Activated CD4-positive, alpha-beta T cell treated with anti-CD3 and anti-CD28 coated beads, Interleukin-10, Interleukin-2, amounts not matched to agents 100 ng/mL and 50 ng/mL, durations not matched to agents 16 hours and 8 hours (primary cell): ENCODE measurements around the gene IRF2BP2.
"Not testable (repeated sequence)": the region's sequence is repeated elsewhere in the genome, so short reads cannot be mapped to it uniquely, and the experiment has no call there.

ENCODE experiments used
- DNase-seq: peaks from one replicate; pipeline ENCODE4 v3.0.0-alpha.2; 2020

IRF2BP2 gene

DNA sequence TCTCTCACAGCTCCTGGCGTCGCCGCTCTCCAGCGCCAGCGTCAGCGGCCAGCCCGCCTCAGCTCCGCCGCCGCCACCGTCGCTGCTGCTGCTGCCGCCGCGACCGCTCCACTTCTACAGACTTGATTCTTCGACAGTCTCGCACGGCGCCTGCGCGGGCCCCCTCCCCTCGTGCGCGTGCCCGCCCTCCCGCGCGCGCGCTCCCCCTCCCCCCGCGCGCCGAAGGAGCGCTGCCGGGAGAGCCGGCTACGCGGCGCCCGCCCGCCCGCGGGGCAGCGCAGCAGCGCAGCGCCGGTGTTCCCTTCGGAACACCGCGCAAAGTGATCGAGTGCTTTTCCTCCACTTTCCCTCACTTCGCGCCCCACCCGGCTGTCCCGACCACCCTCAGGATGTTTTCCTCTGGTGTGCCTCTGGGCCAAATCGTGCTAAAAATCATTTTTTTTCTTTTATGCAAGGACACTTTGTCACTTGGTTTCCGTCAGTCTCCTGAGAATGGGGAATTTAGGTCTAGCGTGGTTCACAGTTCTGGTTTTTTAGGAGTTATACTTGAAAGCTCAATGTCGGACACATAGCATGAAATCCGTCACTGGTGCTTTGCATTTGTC is at the start of gene IRF2BP2:
TSS of gene IRF2BP2 (minus strand) at position 118 of the 605 bp plus-strand sequence. CDS start 684 bp downstream, outside the sequence.
- DNase-seq, result peak; percentile 89

DNA sequence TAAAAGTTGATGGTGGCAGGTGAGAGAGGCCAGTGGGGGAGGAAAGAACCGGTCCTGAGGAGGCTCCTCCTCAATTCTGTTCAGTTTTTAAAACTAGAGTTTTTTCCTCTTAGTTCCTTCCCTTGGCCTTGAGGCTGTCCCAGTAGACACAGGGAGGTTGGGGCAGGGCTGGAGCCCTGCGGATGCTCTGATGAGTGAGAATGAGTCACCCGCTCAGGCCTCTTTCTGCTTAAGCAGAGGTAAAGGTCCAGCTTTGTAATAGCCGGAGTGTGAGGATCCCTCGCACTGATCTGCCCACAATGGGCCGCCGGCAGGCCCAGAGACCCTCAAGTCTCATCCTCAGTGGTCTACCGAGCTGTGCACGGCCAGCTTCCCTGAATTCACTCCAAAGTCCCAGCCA is 49.6 kb upstream of the IRF2BP2 start:
- DNase-seq, result no peak

DNA sequence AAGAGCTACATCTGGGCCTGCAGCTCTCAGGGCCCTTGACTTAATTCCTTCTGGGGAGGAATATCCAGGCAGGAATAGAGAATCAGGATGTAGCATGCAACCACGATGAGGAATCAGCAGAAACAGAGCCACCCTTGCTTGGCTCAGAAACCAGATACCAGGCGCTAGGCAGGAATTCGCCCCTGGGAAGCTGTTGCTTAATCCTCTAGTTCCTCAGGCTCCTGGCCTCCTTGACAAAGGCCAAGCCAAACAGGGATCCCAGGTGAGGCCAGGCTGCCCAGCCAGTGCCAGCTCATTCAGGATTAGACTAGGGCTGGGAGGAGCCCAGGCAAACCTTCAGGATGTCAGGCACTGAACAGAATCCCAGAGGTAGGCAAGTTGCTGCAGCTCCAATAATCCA is 48.2 kb upstream of the IRF2BP2 start:
- DNase-seq, result no peak

DNA sequence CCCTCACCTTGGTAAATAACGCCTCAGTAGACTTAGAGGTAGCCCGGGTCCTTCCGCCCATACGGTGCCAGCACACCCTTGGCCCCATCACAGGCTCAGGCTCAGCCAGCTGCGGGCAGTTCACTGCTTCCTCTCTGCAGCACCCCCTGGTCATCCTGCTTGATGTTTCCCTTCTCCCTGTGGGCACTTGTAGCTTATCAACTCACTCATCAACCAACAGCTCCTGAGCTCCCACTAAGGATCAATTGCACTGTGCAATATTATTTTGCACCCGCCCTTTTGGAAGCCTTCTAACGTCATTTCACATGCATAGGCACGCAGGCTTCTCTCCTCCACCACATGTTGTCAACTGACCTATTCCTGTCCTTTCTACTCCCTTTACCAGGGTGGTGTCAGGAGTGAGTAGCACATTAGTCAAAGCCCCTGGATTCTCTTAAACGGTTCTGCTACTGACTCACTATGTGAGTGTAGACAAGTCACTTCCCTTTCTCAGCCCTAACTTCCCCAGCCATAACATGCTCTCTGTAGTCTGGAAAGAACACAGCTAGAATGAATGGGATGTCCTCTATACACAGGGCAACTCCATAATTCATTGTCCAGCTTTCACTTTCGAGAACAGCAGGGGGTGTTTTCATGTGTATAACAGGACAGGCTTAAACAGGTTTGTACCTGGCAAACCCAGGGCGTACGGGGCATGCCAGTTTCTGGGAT is 47.1 kb upstream of the IRF2BP2 start:
- DNase-seq, result peak; percentile 37

DNA sequence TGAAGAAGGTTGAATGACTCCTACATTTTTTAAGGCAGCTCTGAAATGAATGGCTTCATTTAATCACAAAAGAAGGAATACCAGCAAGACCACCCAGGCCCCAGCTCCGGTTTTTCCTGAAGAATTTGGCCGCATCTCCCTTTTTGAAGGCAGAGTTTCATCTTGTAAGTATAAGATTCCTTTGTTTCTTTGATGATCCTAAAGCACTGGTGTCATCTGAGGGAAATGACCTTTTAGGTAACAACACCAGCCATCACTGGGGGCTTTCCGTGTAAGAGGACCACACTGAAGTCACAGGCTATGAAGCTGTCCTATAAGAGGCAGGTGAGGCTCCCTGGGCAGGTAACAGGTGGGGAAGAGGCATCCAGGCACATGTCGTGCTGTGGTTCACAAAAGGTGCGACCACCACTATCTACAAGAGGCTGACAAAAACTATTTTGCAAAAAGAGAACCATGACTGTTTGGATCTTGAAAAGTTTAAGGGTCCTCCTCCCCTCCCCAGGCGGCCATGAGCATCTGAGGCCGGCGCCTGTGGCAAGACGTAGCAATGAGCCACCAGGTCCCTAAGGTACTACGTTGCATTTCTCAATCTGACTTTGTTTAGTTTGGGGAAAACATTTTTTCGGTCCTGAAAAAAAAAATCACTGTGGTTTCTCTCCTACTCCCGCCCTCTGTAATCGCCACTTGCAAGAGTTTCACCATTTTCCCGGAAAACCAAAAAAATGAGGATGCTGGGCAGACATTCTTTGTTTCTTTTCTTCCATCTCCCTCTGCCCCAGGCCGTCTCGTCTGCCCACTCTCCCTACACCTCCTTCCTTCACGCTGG is 46.3 kb upstream of the IRF2BP2 start:
- no peak for DNase-seq

DNA sequence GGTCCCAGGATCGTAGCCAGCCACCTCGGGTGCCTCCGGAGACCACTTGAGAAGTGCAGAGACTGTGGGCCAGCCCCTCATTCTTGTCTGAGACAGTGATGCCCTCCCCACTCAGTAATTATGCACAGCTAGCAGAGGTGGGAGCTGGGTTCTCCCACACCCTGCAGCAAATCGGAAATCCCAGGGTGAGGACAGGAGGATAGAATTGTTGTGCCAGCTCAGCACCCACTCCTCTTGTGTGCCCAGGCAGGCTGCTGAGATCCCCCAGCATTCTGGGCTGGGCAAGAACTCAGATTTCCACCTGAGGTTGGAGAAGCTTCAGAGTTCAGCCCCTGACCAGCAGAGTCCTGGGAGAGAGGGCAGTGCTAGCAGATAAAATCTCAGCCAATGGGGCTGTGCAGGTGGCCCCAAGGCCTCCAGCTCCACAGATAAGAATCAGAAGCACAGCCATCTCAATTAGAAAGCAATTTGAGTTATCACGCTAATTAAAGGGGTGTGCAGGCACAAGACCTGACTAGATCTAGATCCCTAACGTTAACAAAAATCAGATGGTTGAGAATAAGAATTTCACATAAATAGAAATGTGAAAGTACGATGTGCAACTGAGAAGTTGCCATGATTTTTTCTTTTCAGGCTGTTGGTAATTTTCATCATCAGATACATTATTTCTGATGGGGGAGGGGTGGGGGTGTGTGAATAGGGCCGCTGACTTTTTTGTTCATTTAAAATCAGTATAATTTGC is 45.5 kb upstream of the IRF2BP2 start:
- DNase-seq, result no peak

DNA sequence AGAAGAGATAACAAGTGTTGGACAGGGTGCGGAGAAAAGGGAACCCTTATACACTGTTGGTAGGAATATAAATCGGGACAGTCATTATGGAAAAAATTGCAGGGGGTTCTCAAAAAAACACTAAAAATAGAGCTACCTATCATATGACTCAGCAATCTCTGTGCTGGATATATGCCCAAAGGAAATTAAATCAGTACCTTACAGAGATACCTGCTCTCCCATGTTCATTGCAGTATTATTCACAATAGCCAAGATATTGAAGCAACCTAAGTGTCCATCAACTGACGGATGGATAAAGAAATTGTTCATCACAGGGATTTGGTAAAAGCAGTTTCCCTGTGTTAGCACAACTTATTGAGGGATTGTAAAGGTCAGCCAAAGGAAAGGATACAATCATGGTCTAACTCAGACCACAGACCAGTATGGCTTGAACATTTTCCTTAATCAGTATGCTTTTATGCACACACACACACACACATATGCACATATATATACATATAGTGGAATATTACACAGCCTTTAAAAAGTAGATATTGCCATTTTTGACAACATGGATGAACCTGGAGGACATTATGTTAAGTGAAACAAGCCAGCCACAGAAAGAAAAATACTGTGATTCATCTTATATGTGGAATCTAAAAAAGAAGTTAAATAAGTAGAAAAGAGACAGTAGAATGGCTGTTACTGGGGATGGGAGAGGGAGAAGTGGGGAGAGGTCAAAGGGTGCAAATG is 44.2 kb upstream of the IRF2BP2 start:
- no peak for DNase-seq

DNA sequence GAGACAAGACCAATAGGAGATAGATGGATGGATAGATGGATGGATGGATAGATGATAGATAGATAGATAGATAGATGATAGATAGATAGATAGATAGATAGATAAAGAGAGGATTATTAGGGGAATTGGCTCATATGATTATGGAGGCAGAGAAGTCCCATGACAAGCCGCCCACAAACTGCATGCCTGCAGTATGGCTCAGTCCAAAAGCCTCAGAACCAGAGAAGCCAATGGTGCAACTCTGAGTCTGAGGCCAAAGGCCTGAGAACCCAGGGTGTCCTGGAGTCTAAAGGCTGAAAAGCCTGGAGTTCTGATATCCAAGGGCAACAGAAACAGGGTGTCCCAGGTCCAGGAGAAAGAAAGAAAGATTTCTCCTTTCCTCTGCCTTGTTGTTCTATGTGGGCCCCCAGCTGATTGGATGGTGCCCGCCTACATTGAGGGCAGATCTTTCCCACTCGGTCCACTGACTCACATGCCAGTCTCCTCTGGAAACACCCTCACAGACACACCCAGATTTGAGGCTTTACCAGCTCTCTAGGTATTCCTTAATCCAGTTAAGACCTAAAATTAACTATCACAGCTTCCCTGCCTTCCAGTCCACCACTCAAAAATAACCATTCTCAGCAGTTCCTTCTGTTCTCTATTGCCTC is 39.6 kb upstream of the IRF2BP2 start:
- DNase-seq, result no peak

DNA sequence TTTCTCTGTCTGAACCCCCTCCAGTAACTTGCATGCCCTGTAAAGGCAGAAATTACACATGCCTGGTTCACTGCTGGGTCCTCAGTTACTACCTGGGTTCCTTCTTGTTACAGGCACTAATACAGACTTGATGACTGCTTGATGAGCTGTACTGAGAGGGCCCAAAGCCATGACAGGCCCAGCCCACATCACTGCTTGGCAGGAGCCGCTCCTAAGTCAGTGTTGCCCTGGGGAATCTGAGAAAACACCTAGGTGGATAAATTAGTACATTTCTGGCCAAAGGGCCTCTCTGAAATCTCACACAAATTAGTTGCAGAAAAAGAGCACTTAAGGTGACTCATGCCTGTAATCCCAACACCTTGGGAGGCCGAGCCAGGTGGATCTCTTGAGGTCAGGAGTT is 37.8 kb upstream of the IRF2BP2 start:
- DNase-seq, result no peak

DNA sequence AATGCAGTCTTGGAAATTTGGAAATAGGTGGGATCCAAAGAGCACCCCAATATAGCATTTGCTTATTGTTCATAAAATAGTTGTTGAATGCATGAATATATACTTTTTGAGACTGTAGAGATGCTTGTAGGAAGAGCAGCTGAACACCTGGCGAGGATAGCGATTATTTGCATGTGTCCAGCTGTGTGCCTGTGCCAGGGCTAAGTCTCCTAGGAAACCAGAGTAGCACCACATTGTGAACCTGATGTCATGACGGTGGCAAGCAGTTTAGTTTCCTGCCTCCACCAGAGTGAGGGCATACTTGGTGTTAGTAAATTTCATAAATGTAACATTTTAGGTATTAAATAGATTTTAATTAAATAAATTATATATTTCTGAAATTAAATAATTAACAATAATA is 37.3 kb upstream of the IRF2BP2 start:
- DNase-seq, result no peak

DNA sequence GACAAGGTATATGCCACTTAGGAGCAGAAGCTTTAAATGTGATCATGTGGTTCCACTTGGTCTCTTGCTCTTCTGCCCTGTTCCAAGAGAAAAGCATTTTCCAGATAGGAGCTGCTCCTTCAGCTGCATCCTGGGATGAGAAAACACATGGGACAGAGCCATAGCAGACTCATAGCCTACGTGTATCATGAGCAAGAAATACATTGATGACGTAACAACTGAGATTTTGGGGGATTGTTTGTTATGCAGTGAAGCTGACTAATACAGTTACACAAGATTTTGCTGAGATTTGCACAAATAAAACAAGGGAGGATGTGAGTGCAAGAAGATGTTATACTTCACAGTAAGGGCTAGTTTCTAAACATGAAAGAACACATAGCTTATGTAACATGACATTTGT is 36.0 kb upstream of the IRF2BP2 start:
- DNase-seq, result no peak

DNA sequence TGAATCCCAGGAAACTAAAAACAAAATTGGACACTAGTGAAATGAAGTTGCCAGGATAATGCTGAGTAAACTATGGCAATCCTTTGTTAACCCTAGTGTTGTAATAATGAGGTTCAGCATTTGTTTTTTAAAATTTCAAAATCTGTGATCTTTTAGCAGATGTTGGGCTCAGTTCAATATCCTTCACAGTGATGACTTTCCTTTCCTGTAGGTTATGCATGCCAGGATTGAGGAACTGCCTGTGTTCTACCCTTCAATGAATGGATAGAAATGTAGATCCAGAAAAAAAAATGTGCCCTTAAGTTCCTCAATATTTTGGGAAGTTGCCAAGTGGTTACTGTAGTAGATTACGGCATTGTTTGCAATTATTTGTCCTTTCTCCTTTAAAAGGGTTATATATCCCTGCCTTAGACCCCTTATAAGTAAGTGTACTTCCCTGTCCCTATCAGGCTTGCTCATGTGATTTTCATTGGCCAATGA is 35.5 kb upstream of the IRF2BP2 start:
- DNase-seq, result no peak

DNA sequence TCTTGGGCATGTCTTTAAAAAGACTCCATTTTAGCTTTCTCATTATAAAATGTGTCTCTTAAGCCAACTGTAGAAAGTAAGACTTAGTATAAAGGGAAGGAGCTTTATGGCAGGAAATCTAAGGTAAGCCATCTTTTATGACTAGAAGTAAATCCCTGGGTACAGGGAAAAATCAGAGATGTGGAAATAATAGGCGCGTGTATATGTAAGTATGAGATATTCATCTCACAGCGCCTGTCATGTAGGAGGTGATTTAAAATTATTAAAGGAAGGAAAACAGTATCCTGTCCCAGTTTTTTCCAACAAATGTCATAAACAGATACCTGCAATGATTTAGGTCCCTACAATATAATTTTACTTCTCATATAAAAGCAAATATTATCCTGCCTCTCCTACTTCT is 35.0 kb upstream of the IRF2BP2 start:
- no peak for DNase-seq

DNA sequence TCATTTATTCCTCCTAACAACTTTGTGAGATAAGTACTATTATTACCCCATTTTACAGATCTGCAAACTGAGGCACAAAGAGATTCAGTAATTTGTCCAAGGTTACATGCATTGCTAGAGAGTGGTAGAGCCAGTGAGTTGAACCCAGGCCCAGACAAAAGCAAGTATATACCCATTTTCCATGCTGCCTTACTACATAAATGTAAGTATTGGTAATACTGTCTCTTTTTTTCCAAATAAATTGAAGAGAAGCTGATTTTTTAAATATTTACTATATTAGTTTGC is 33.8 kb upstream of the IRF2BP2 start:
- DNase-seq, result no peak

DNA sequence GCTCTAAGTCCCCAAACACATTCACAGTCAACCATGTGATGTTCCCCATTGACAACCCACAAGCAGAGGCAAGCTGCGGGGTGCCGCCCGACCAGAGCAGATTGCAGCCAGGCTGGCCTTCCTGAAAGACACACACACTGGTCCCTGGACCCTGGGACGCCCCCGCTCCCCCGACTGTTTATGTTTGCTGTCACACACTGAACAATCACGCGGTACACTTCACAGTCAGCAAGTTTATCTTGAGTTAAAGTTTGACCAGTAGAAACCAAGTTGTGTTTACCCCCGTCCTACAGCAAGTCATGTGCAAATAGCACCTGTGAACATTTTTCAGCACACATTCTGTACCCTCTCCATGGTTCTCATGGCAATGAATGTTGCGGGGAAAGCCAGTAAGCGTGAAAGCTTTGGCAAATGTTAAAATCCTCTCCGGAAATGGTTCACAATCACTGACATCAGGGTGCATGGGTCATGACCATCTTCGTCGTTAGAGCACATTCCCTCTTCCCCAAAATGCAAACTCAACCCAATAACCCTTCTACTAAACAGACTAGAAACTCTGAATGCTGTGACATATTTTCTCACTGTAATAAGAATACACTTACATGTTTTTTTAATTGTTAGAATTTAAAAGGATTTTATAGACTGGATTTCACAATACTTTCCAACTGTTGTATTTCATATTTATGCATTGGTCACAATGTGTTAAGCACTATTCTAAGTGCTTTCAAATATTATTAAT is 33.3 kb upstream of the IRF2BP2 start:
- no peak for DNase-seq

DNA sequence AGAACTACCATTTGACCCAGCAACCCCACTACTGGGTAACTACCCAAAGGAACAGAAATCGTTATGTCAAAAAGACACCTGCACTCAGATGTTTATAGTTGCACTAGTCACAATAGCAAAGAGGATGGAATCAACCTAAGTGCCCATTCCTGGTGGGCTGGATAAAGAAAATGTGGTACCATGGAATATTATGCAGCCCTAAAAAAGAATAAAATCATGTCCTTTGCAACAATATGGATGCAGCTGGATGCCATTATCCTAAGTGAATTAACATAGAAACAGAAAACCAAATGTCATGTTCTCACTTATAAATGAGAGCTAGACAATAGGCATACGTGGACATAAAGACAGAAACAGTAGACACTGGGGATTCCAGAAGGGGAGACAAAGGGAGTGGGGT is 32.5 kb upstream of the IRF2BP2 start:
- no peak for DNase-seq

DNA sequence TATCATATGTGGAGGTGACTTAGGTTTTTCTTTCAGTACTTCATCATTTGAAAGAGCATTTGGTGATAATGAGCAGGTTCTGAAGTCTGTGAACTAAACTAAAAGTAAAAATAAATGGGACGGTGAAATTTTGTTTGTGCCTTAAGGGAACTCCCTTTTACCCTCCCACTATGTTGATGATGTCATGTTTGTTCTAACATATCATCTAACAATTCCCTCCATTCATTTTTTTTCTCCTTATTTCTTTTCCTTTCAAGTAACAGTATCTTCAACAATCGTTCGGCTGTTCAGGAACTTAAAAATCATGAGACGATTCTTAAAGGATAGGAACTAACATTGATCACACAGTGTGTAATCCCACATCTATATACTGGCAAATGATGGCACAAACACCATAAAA is 30.0 kb upstream of the IRF2BP2 start:
- DNase-seq, result no peak

DNA sequence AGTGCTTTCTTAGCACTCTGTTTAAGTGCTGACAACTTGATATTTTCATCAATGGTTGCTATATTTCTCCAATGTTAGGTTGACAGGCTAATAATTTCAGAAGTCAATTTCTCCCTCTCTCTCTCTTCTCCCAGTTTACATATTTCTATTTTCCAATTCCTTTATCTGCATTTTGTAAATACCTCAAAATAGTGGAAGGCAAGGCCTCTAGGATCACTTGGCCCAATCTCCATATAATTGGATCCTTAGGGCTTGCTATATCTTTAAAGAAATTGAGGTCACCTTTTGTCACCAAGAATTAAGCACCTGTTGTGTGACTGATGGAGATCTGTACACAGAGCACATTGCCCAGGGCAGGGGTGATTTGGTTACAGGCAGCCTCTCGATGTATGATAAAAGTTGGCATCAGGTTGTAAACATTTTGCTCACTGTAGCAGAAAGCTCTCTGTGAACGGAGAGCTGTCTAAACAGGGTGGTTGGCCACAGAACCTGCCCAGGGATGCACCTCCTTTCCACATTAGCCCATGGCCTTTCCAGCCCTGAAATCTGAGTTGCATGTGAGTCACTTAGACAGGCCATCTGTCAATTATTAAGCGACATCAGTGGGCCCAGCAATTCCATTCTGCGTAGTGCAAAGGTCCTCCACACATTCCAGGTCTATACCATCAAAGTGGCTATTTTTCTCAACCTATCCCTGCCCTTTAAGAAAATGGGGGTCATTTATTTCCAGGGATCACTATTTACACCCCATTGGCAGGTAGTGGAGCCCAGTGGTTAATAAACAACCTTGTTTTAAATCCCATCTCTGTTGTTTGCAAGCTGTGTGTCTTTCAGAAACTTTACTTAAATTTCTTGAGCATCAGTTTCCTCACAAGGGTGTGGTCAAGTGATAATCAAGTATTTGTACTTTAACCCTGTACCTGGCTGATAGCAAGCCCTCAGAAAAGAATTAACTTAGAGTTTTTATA is 29.1 kb upstream of the IRF2BP2 start:
- no peak for DNase-seq

DNA sequence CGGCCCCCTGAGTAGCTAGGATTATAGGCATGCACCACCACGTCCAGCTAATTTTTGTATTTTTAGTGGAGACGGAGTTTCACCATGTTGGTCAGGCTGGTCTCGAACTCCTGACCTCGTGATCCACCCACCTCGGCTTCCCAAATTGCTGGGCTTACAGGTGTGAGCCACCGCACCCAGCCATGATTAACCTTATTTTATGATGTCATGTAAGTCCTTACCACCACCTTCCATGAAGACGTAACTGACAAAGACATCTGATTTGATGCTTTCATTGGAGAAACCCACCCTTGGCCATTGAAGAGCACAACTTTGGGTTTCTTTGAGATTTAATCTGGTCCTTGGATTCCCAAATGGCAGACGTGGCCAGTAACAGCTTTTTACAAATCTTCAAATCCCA is 24.9 kb upstream of the IRF2BP2 start:
- not testable (repeated sequence) for DNase-seq

DNA sequence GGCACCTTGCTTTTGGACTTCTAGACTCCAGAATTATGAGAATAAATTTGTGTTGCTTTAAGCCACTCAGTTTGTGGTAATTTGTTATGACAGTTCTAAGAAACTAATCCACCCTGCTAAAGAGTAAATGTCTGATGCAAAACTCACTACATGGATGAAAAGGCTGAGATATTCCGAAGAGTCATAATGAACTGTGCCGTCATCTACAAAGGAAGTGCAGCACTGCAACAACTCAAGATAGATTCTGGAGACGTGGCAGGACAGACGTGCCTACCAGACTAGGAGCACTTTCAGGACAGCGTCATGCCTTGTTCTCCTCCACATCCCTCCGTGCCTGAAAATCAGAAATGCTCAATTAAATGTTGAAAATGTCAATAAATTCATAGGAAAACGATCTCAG is 24.4 kb upstream of the IRF2BP2 start:
- DNase-seq, result peak; percentile 41
